ENCODE results near the gene APH1A.
"Not testable (repeated sequence)": the region's sequence is repeated elsewhere in the genome, so short reads cannot be mapped to it uniquely, and the experiment has no call there.

Gene APH1A

GRCh38 chr1:150268705-150269403, at the start of gene APH1A:
Gene APH1A, minus strand, starts transcription at chr1:150269016. Its CDS starts 206 bp downstream, at chr1:150268810.
- peak; percentile 99 to 100 for DNase-seq

GRCh38 chr1:150314691-150315090, 45.9 kb upstream of the APH1A start:
- DNase-seq, result not testable (repeated sequence)

- DNase-seq, result no peak
Observed at GRCh38 chr1:150311762-150312161, 42.9 kb upstream of the APH1A start.

GRCh38 chr1:150309758-150310508, 41.1 kb upstream of the APH1A start:
- peak; percentile 24 to 84 for DNase-seq

- not testable (repeated sequence) for DNase-seq
Observed at GRCh38 chr1:150308585-150308984, 39.8 kb upstream of the APH1A start.

- DNase-seq, result no peak
Observed at GRCh38 chr1:150302902-150303301, 34.1 kb upstream of the APH1A start.

- peak; percentile 33 to 51 for DNase-seq
Observed at GRCh38 chr1:150302338-150302737, 33.5 kb upstream of the APH1A start.

GRCh38 chr1:150299716-150300115, 30.9 kb upstream of the APH1A start:
- DNase-seq, result no peak

- no peak for DNase-seq
Observed at GRCh38 chr1:150295476-150295875, 26.7 kb upstream of the APH1A start.

GRCh38 chr1:150293433-150294253, 24.8 kb upstream of the APH1A start, which contains the start of gene MRPS21:
Gene MRPS21, plus strand, starts transcription at chr1:150293861. Its CDS starts 506 bp downstream, at chr1:150294367.
- peak; percentile 82 to 91 for DNase-seq

GRCh38 chr1:150288822-150289221, 20.0 kb upstream of the APH1A start:
- no peak for DNase-seq

- no peak for DNase-seq
Observed at GRCh38 chr1:150288382-150288781, 19.6 kb upstream of the APH1A start.

- DNase-seq, result no peak
Observed at GRCh38 chr1:150283260-150283659, 14.4 kb upstream of the APH1A start.

GRCh38 chr1:150282558-150282958, 13.7 kb upstream of the APH1A start:
- peak; percentile 79 to 87 for DNase-seq

- DNase-seq, result peak; percentile 99 to 100
Observed at GRCh38 chr1:150281758-150282557, 13.1 kb upstream of the APH1A start, which contains the start of gene CIART. Gene CIART, plus strand, starts transcription at chr1:150282554. Its CDS starts 714 bp downstream, at chr1:150283268.

GRCh38 chr1:150281221-150281757, 12.5 kb upstream of the APH1A start:
- DNase-seq, result peak; percentile 76 to 84

GRCh38 chr1:150280138-150280707, 11.4 kb upstream of the APH1A start:
- DNase-seq, result no peak

GRCh38 chr1:150273311-150273710, 4.5 kb upstream of the APH1A start:
- no peak for DNase-seq

- DNase-seq, result no peak
Observed at GRCh38 chr1:150271291-150271959, 2.6 kb upstream of the APH1A start.

GRCh38 chr1:150269451-150269850, 635 bp upstream of the APH1A start:
- DNase-seq, result no peak

- no peak for DNase-seq
Observed at GRCh38 chr1:150268340-150268704, 494 bp downstream of the APH1A start.

Measured in NCI-H2081 (cell line).